Mesothelial cell of epicardium (in vitro differentiated cells): ENCODE measurements around the gene SNX14. TPM values are rescaled to one million over a fixed set of nuclear protein-coding genes. Genes with fewer than 3 reads are reported as not detected.

ENCODE experiments used
- DNase-seq, 2 experiments: peaks; one replicate each; pipeline ENCODE4 v3.0.0; 2021; ENCODE audit warnings: low spot score in 2 of 2; ENCODE audit not compliant: unreplicated experiment in 2 of 2
- H3K27ac Mint-ChIP-seq: 2 replicates; pipeline ENCODE4 v1.8.0; 2021; ENCODE audit warnings: mixed read lengths
- H3K27me3 Mint-ChIP-seq: 2 replicates; pipeline ENCODE4 v1.8.0; 2021; ENCODE audit warnings: low read depth, mixed read lengths
- H3K36me3 Mint-ChIP-seq: 2 replicates; pipeline ENCODE4 v1.8.0; 2021; ENCODE audit warnings: mixed read lengths
- H3K4me1 Mint-ChIP-seq: 2 replicates; pipeline ENCODE4 v1.8.0; 2021; ENCODE audit warnings: mixed read lengths
- H3K4me3 Mint-ChIP-seq: 2 replicates; pipeline ENCODE4 v1.8.0; 2021; ENCODE audit warnings: mild to moderate bottlenecking, moderate library complexity, mixed read lengths
- H3K9me3 Mint-ChIP-seq: 2 replicates; pipeline ENCODE4 v1.8.0; 2021; ENCODE audit warnings: mixed read lengths
- CTCF ChIP-seq: fragments of 200-600 bp; sonication (generic); IDR thresholded peaks from one replicate; pipeline ENCODE4 v1.5.0; 2021; ENCODE audit warnings: antibody characterized with exemption; ENCODE audit not compliant: unreplicated experiment
- total RNA-seq: library from RNA; stranded (reverse); gene quantifications from 3 replicates; pipeline ENCODE4 v1.2.1, GENCODE V29; 2021

SNX14 gene
- total RNA-seq, 1 donor from 2014 or later: 73.3 TPM

DNA sequence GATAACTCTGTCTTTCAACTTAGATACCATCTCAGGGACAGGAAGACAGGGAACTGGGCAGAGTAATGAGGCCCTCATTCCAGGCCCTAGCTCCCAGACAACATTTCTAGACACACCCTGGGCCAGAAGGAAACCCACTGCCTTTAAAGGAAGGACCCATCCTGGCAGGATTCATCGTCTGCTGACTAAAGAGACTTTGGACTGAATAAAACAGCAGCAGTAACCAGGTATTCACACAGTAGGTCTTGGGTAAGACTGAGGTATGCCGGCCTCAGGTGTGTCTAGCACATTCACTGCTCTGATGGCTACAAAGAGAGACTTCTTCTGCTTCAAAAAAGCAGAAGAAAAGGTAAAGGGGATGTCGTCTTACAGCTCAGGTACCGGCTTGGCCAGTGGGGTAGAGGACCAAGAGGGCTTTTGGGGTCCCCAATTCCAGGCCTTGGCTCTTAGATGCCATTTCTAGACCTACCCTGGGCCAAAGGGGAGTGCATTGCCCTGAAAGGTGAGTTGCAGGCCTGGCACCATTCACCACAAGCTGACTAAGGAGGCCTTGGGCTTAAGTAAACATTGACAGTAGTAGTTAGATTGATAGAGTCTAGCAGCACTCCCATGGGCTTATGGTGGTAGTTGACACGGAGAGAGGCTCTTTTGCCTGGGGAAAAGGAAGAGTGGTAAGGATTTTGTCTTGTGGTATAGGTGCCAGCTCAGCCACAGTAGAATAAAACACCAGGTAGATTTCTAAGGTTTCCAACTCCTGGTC lies 13.4 kb downstream of the SNX14 start:
- Mint-ChIP-seq H3K36me3 (peaks cover 42% of the 10 kb centered on the region), H3K27me3 (no peaks in the 10 kb centered on the region), H3K27ac (no peak overlapping the region), H3K4me1 (peaks cover 4% of the 10 kb centered on the region), H3K4me3 (no peak overlapping the region), H3K9me3 (peaks cover 39% of the 10 kb centered on the region)
- TF ChIP-seq CTCF: no peak
- no peak for DNase-seq

DNA sequence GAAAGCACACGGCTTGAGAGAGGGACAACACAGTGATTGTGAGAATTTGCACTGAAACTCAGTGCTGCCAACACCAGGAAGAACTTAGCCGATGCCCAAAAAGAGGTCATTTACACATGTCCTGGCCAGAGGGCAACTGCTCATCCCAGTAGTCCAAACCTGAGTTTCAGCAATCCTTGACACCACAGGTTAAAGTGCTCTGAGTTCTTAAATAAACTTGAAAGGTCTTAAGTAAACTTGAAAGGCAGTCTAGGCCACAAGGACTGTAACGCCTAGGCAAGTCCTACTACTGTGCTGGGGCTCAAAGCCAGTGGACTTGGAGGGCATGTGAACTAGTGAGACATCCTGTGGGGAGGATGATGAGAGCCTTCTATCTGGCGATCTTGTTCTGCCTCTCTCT lies 14.1 kb downstream of the SNX14 start:
- Mint-ChIP-seq H3K4me1 (peaks cover 8% of the 10 kb centered on the region), H3K27me3 (no peaks in the 10 kb centered on the region), H3K4me3 (no peak overlapping the region), H3K36me3 (peaks cover 37% of the 10 kb centered on the region), H3K9me3 (peaks cover 32% of the 10 kb centered on the region), H3K27ac (no peak overlapping the region)
- no peak for DNase-seq
- no peak for TF ChIP-seq CTCF

DNA sequence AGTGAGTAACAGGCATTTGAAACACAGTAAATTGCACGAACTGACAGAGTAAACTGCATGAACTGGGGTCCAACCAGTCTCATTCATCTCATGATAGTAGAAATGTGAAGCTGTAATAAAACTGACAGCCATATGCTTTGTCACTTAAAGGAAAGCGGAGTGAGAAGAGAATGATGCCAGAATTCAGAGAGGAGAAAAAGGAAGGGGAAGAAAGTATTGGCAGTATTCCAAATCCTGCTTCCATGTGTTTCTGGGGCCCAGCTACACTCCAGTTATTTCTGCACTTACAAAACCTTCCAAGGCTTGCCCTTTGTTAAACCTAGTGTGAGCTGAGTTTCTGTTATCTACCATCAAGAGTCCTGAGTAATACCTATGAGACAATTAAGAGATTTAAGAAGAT lies 17.2 kb downstream of the SNX14 start:
- Mint-ChIP-seq H3K27me3 (no peaks in the 10 kb centered on the region), H3K4me3 (no peak overlapping the region), H3K27ac (no peak overlapping the region), H3K4me1 (peaks cover 8% of the 10 kb centered on the region), H3K36me3 (peaks cover 12% of the 10 kb centered on the region), H3K9me3 (peaks cover 5% of the 10 kb centered on the region)
- TF ChIP-seq CTCF: no peak
- DNase-seq: no peak

DNA sequence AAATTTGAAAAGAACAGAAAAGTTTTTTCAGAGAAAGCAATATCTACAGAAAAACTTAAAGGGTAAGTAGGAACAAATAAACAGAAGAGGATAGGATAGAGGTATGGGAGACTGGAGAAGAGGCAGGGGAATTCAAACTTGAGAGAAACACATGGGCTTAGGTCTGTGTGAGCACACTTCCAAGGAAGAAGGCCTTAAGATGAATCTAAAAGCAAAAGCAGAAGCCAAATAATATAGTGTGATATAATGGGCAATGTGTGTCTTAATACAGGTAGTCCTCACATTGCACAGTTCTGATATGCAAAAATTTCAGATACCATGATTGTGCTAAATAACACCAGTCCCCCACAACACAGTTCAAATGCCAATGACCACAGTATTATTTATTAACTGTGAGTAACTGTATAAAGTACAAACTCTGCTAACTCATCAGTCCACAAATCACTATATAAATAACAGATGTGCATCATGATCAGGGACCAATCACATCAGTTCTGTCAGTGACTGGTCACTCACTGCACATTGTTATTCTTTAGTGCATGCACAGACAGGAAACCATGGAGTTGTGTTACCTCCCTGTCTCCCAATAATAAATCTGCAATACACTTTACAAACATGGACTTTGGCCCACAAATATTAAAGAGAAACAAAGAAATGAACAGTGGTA lies 18.6 kb downstream of the SNX14 start:
- no peak overlapping the region for H3K4me3 Mint-ChIP-seq
- H3K4me1 Mint-ChIP-seq: peaks cover 8% of the 10 kb centered on the region
- H3K27me3 Mint-ChIP-seq: no peaks in the 10 kb centered on the region
- H3K27ac Mint-ChIP-seq: no peak overlapping the region
- H3K9me3 Mint-ChIP-seq: no peaks in the 10 kb centered on the region
- DNase-seq: no peak
- no peak for TF ChIP-seq CTCF
- H3K36me3 Mint-ChIP-seq: peaks cover 8% of the 10 kb centered on the region

DNA sequence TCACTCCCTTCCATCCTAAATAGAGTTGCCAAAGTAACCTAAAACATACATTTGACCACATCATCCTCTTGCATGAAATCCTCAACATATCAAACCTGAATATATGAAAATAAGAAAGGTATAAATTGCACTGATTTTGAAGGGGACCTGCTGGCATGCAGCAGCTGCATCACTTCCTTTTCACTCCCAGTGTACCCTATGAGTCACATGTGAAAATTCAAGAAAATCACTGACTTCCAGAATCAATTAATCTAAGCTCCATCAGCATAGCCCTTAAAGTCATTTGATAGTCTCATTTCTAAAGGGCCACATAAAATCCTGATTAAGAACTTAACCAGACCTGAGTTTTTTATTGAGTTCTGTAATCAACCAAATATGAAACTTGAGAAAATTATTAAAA lies 24.3 kb downstream of the SNX14 start:
- TF ChIP-seq CTCF: no peak
- Mint-ChIP-seq H3K36me3 (peaks cover 19% of the 10 kb centered on the region), H3K27me3 (no peaks in the 10 kb centered on the region), H3K27ac (no peak overlapping the region), H3K4me3 (no peak overlapping the region), H3K4me1 (no peaks in the 10 kb centered on the region), H3K9me3 (peaks cover 1% of the 10 kb centered on the region)
- no peak for DNase-seq
